Measurements from ENCODE around the gene NLRP4. TPM values are rescaled to one million over a fixed set of nuclear protein-coding genes. Genes with fewer than 3 reads are reported as not detected.

The NLRP4 gene
- total RNA-seq, 4 donors from 2014 or later, result not detected

DNA sequence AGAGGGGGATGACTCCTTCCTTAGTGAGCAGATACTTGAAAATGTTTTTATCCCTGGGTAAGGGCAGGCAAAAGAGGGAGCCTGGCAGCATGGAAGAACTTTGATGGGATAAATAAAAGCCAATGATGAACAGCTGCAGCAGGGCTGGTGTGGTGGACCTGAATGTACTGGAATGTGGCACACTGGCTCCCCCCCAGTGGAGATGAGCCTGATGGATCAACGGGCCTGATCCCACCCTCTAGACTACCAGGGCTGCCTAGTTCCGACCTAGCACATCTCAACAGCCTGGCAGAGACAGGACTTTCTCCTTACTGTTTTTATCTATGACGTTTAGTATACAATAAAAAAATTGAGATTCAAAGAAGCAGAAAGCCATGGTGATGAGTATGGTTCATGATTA, 25.0 kb upstream of the NLRP4 start:
- WGBS, 2 donors, result 63 to 68% methylated on average over 3 of the region's 3 CpGs
- Histone ChIP-seq H3K4me3 (no peak overlapping the region), H3K27ac (no peak overlapping the region), H3K36me3 (no peaks in the 10 kb centered on the region), H3K4me1 (no peaks in the 10 kb centered on the region), H3K9me3 (peaks cover 0 to 29% (median 0%) of the 10 kb centered on the region in 4 donors), H3K27me3 (no peaks in the 10 kb centered on the region)
- no peak for DNase-seq (ENCODE audit: low spot score in 2 of 2)
- TF ChIP-seq POLR2A (IDR thresholded peaks at IDR 0.05), result no peak
- TF ChIP-seq, protein P1, sequence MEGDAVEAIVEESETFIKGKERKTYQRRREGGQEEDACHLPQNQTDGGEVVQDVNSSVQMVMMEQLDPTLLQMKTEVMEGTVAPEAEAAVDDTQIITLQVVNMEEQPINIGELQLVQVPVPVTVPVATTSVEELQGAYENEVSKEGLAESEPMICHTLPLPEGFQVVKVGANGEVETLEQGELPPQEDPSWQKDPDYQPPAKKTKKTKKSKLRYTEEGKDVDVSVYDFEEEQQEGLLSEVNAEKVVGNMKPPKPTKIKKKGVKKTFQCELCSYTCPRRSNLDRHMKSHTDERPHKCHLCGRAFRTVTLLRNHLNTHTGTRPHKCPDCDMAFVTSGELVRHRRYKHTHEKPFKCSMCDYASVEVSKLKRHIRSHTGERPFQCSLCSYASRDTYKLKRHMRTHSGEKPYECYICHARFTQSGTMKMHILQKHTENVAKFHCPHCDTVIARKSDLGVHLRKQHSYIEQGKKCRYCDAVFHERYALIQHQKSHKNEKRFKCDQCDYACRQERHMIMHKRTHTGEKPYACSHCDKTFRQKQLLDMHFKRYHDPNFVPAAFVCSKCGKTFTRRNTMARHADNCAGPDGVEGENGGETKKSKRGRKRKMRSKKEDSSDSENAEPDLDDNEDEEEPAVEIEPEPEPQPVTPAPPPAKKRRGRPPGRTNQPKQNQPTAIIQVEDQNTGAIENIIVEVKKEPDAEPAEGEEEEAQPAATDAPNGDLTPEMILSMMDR (IDR thresholded peaks at IDR 0.05), result no peak
- TF ChIP-seq EP300 (IDR thresholded peaks at IDR 0.05), result no peak

GRCh38 chr19:55812449-55812848, 23.9 kb upstream of the NLRP4 start:
- 59 to 60% methylated on average over 7 of the region's 7 CpGs for WGBS, 2 donors
- Histone ChIP-seq H3K27ac (no peak overlapping the region), H3K4me1 (no peaks in the 10 kb centered on the region), H3K9me3 (peaks cover 0 to 21% (median 0%) of the 10 kb centered on the region in 4 donors), H3K4me3 (no peak overlapping the region), H3K36me3 (no peaks in the 10 kb centered on the region), H3K27me3 (no peaks in the 10 kb centered on the region)
- no peak for DNase-seq (ENCODE audit: low spot score in 2 of 2)
- TF ChIP-seq POLR2A (IDR thresholded peaks at IDR 0.05) (no peak), EP300 (IDR thresholded peaks at IDR 0.05) (no peak)
- TF ChIP-seq, protein P1 (IDR thresholded peaks at IDR 0.05), result no peak

DNA sequence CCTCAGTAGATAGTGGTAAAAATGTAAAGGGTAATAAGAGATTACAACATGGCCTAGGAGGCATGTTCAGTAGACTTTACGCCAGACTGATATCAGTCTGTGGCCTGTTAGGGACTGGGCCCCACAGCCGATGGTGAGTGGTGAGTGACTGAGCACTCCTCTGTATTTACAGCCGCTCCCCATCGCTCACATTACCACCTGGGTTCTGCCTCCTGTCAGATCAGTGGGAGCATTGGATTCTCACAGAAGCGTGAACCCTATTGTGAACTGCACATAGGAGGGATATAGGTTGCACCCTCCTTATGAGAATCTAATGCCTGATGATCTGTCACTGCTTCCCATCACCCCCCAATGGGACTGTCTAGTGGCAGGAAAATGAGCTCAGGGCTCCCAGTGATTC, 22.4 kb upstream of the NLRP4 start:
- no peak for DNase-seq (ENCODE audit: low spot score in 2 of 2)
- Histone ChIP-seq H3K4me1 (no peaks in the 10 kb centered on the region), H3K36me3 (no peaks in the 10 kb centered on the region), H3K27ac (no peak overlapping the region), H3K9me3 (peaks cover 0 to 16% (median 0%) of the 10 kb centered on the region in 4 donors), H3K27me3 (no peaks in the 10 kb centered on the region), H3K4me3 (no peak overlapping the region)
- no peak for TF ChIP-seq POLR2A (IDR thresholded peaks at IDR 0.05)
- TF ChIP-seq EP300 (IDR thresholded peaks at IDR 0.05), result no peak
- TF ChIP-seq, protein P1 (IDR thresholded peaks at IDR 0.05), result no peak
- 89 to 94% methylated on average over 5 of the region's 5 CpGs for WGBS, 2 donors

GRCh38 chr19:55820037-55820436, 16.3 kb upstream of the NLRP4 start:
- TF ChIP-seq EP300 (IDR thresholded peaks at IDR 0.05) (no peak), POLR2A (IDR thresholded peaks at IDR 0.05) (no peak)
- TF ChIP-seq, protein P1 (IDR thresholded peaks at IDR 0.05), result no peak
- Histone ChIP-seq H3K9me3 (peaks cover 0 to 5% (median 0%) of the 10 kb centered on the region in 4 donors), H3K27ac (no peak overlapping the region), H3K4me3 (no peak overlapping the region), H3K4me1 (no peaks in the 10 kb centered on the region), H3K36me3 (no peaks in the 10 kb centered on the region), H3K27me3 (no peaks in the 10 kb centered on the region)
- WGBS, 2 donors, result 73 to 93% methylated on average over 3 of the region's 3 CpGs
- DNase-seq (ENCODE audit: low spot score in 2 of 2), result no peak

DNA sequence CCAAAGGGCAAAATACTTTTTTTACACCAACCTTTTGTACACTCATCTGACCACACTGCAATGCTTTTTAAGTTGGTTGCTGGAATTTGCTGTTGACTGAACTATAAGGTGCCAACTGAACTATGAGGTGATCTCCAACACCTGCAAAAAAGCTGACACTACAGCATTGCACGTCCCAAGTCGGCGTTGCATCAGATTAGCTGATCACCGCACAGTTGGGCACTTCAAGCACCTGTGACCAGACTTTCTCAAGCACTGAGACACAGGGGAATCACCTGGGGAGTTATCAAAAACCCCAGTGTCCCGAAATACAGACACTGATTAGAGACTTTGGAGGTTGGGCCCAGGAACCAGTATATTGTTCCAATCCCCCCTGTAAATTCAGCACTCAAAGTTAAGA, 5.7 kb upstream of the NLRP4 start:
- no peak overlapping the region for H3K27ac ChIP-seq
- TF ChIP-seq EP300 (IDR thresholded peaks at IDR 0.05), result no peak
- no peak for TF ChIP-seq POLR2A (IDR thresholded peaks at IDR 0.05)
- TF ChIP-seq, protein P1 (IDR thresholded peaks at IDR 0.05), result no peak
- H3K4me3 ChIP-seq, result no peak overlapping the region
- H3K4me1 ChIP-seq, result no peaks in the 10 kb centered on the region
- no peaks in the 10 kb centered on the region for H3K36me3 ChIP-seq
- DNase-seq (ENCODE audit: low spot score in 2 of 2), result no peak
- H3K9me3 ChIP-seq, result peaks cover 0 to 2% (median 0%) of the 10 kb centered on the region in 4 donors
- WGBS, 2 donors, result 79 to 83% methylated on average over 5 of the region's 5 CpGs
- no peaks in the 10 kb centered on the region for H3K27me3 ChIP-seq

Data from tibial nerve (tissue), 4 donors.